Uterus (tissue), 4 donors: Measurements from ENCODE around the gene MIP. TPM values are rescaled to one million over a fixed set of nuclear protein-coding genes. Genes with fewer than 3 reads are reported as not detected.

ENCODE experiments used
- DNase-seq, 2 donors: peaks; one replicate each; pipeline ENCODE4 v3.0.0-alpha.2; 2019 to 2020
- H3K27ac ChIP-seq, 2 donors: fragments of 200-600 bp; sonication (generic); 1 replicate in 1 of 2; 2 replicates in 1 of 2; pipeline ENCODE4 v1.5.1; 2016 to 2018
- H3K27me3 ChIP-seq, 2 donors: fragments of 200-600 bp; sonication (generic); one replicate each; pipeline ENCODE4 v1.5.1; 2018 to 2019; ENCODE audit warnings: control low read depth in 1 of 2
- H3K36me3 ChIP-seq, 2 donors: fragments of 200-600 bp; sonication (generic); one replicate each; pipeline ENCODE4 v1.5.1; 2019; ENCODE audit warnings: control low read depth in 1 of 2
- H3K4me1 ChIP-seq, 2 donors: fragments of 200-600 bp; sonication (generic); one replicate each; pipeline ENCODE4 v1.5.1; 2018 to 2019; ENCODE audit warnings: control low read depth in 1 of 2
- H3K4me3 ChIP-seq, 2 donors: fragments of 200-600 bp; sonication (generic); 1 replicate in 1 of 2; 2 replicates in 1 of 2; pipeline ENCODE4 v1.5.1; 2018 to 2019; ENCODE audit warnings: mild to moderate bottlenecking in 1 of 2
- H3K9me3 ChIP-seq, 2 donors: fragments of 200-600 bp; sonication (generic); one replicate each; pipeline ENCODE4 v1.5.1; 2019; ENCODE audit warnings: control low read depth in 1 of 2
- POLR2A ChIP-seq, 2 donors: fragments of 450-650 bp; IDR thresholded peaks; one replicate each; pipeline ENCODE4 v1.6.1; 2016; ENCODE audit warnings: antibody characterized with exemption in 2 of 2, mild to moderate bottlenecking in 1 of 2, moderate library complexity in 1 of 2
- intact Hi-C: fragments of 100-400 bp; cut with DNase I; formaldehyde crosslinking; loops from one replicate; pipeline ENCODE4 v1.15.1; 2023; ENCODE audit warnings: low total_unique reads
- total RNA-seq, 4 donors: library from RNA; depleted of rRNA in 3 of 4; stranded (reverse); fragments of >200 nt in 3 of 4; gene quantifications; one replicate each; pipeline versions ENCODE4 v1.1.0 to v1.2.4, GENCODE V29; 2014 to 2023
- TF ChIP-seq, protein P1 (sequence below), 4 experiments: fragments of 200-600 bp in 2 of 4; fragments of 450-650 bp in 2 of 4; sonication (generic) in 2 of 4; IDR thresholded peaks; one replicate each; pipeline ENCODE4 v1.5.1; 2016 to 2019; ENCODE audit warnings: antibody characterized with exemption in 4 of 4, mild to moderate bottlenecking in 2 of 4, moderate library complexity in 1 of 4
- donor health status: DM: yes; HTN: yes; CAD: no.

MIP gene
- total RNA-seq, 4 donors from 2014 or later, result not detected

DNA sequence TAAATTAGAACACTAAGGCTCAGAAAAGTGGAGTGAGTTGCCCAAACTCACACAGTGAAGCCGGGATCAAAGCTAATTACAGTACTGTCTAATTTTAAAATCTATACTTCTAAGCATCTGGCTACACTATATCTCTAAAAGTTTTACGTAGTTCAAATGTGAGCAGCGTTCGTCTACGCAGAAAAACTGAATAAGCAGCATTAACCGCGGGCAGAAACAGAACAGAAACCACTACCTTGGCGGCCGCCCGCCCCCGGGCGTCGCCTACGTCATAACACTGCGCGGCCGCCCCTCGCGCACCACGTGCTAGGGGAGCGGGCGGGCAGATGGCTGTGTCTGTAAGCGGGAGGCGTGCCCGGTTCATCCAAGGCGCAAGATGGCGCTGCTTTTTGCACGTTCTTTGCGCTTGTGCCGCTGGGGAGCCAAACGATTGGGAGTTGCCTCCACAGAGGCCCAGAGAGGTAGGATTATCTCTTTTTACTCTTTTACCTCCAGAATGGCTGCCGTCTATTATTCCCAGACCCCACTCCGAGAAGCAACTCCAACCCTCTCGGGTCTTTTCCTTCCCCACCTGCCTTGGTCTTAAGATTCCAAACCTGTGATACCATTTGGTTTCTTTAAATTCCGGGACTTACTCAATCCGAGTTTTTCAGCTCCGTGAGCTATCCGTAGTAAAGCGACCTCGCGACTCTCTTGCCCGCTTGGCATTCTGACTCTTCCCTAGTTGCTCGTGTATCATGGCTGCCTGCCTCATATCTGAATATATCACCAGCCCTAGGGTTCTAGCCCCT lies 14.0 kb upstream of the MIP start, which contains the start of gene SPRYD4:
Gene SPRYD4, plus strand, starts transcription at position 363 of the 791 bp plus-strand sequence. Its CDS starts 14 bp downstream, at position 377.
- Histone ChIP-seq H3K4me3 (peak within 1 kb of the TSS; percentile 60 to 67), H3K27me3 (no peaks in the 10 kb centered on the region), H3K9me3 (no peaks in the 10 kb centered on the region), H3K4me1 (no peaks in the 10 kb centered on the region), H3K36me3 (no peaks in the 10 kb centered on the region), H3K27ac (peak within 1 kb of the TSS; percentile 85 to 90)
- TF ChIP-seq, protein P1, sequence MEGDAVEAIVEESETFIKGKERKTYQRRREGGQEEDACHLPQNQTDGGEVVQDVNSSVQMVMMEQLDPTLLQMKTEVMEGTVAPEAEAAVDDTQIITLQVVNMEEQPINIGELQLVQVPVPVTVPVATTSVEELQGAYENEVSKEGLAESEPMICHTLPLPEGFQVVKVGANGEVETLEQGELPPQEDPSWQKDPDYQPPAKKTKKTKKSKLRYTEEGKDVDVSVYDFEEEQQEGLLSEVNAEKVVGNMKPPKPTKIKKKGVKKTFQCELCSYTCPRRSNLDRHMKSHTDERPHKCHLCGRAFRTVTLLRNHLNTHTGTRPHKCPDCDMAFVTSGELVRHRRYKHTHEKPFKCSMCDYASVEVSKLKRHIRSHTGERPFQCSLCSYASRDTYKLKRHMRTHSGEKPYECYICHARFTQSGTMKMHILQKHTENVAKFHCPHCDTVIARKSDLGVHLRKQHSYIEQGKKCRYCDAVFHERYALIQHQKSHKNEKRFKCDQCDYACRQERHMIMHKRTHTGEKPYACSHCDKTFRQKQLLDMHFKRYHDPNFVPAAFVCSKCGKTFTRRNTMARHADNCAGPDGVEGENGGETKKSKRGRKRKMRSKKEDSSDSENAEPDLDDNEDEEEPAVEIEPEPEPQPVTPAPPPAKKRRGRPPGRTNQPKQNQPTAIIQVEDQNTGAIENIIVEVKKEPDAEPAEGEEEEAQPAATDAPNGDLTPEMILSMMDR (IDR thresholded peaks at IDR 0.05), result peak; percentile 32 to 62 (median 48)
- peak; percentile 79 to 82 for TF ChIP-seq POLR2A (IDR thresholded peaks at IDR 0.05)
- intact Hi-C loops, result no loop called here
- DNase-seq, result peak; percentile 92

DNA sequence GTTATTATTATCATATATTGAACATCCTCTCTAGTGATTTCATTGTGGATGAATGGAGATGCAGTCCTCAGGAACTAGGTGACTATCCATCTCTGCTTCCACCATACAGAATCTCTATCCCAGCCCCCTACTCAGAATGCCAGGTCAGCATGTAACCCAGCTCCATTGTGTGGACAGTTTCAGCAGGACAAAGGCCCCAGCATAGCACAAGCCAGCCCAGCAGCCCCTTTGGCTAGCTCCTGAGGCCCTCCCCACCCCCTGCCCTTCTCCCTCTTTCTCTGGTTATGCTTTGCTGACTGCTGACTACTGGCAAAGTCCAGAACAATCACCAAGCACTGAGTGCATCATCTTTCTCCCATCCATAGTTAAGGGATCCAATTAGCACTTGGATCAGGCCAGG lies 8.1 kb upstream of the MIP start:
- Histone ChIP-seq H3K27ac (no peak overlapping the region), H3K36me3 (no peaks in the 10 kb centered on the region), H3K4me3 (no peak overlapping the region), H3K9me3 (no peaks in the 10 kb centered on the region), H3K4me1 (no peaks in the 10 kb centered on the region), H3K27me3 (no peaks in the 10 kb centered on the region)
- DNase-seq, result no peak
- intact Hi-C loops, result no loop called here
- TF ChIP-seq, protein P1 (IDR thresholded peaks at IDR 0.05), result no peak
- TF ChIP-seq POLR2A (IDR thresholded peaks at IDR 0.05), result no peak

DNA sequence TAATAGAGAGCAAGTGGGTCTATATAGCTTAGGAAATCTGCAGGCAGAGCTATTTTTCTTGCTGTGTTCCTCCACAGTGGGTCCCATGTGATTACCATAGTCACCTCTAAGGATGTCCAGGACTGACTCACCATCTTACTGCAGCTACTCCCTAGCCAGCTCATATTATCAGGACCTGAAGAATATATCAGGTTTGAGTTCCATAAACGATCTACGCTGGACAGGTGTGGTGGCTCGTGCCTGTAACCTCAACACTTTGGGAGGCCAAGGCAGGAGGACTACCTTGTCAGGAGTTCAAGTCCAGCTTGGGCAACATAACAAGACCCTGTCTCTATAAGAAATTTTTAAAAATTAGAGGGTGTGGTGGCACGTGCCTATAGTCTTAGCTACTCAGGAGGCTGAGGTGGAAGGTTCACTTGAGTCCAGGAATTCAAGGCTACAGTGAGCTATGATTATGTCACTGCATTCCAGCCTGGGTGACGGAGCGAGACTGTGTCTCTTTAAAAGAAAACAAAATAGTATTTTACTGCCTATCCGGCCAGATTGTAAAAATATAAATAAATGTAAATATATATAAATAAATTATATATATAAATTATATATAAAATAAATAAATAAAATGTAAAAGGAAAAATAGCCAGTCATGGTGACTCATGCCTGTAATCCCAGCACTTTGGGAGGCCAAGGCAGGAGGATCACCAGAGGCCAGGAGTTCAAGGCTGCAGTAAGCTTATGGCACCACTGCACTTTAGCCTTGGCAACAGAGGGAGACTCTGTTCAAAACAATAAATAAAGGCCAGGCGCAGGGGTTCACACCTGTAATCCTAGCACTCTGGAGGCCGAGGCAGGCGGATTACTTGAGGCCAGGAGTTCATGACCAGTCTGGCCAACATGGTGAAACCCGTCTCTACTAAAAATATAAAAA lies 7.0 kb upstream of the MIP start:
- intact Hi-C loops, result no loop called here
- no peaks in the 10 kb centered on the region for H3K9me3 ChIP-seq
- no peaks in the 10 kb centered on the region for H3K4me1 ChIP-seq
- no peaks in the 10 kb centered on the region for H3K36me3 ChIP-seq
- H3K27me3 ChIP-seq, result no peaks in the 10 kb centered on the region
- TF ChIP-seq, protein P1 (IDR thresholded peaks at IDR 0.05), result no peak
- no peak for TF ChIP-seq POLR2A (IDR thresholded peaks at IDR 0.05)
- no peak overlapping the region for H3K4me3 ChIP-seq
- DNase-seq, result no peak
- H3K27ac ChIP-seq, result no peak overlapping the region

DNA sequence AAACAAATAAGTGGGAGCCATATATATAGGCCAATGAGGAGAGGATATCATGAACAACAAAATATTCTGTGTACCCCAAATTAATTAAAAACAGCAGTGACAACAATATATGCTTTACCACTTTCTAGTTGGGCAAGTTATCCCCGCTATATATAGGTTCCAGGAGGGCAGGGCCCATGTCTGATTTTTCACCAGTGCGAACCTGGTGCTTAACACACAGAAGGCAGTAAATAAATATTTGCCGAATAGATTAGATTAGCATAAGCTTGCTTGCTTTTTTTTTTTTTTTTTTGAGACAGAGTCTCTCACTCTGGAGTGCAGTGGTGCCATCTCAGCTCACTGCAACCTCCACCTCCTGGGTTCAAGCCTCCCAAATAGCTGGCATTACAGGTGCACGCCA lies 3.4 kb upstream of the MIP start:
- DNase-seq, result no peak
- Histone ChIP-seq H3K4me1 (no peaks in the 10 kb centered on the region), H3K4me3 (no peak overlapping the region), H3K27me3 (no peaks in the 10 kb centered on the region), H3K27ac (no peak overlapping the region), H3K9me3 (no peaks in the 10 kb centered on the region), H3K36me3 (no peaks in the 10 kb centered on the region)
- intact Hi-C loops, result no loop called here
- TF ChIP-seq, protein P1 (IDR thresholded peaks at IDR 0.05), result no peak
- no peak for TF ChIP-seq POLR2A (IDR thresholded peaks at IDR 0.05)
